WTC11 (cell line): ENCODE measurements around the gene SMARCA2. TPM values are rescaled to one million over a fixed set of nuclear protein-coding genes. Genes with fewer than 3 reads are reported as not detected.
A peak's percentile ranks its signal among the peaks of the same experiment; 100 is the strongest.

Experiments used
- ATAC-seq: fragments of 200-7000 bp; cut with Tn5 transposase; 2 replicates; pipeline ENCODE4 v1.10.0; 2021; ENCODE audit warnings: mild to moderate bottlenecking, moderate library complexity
- CTCF ChIA-PET: fragments of 300-600 bp; sonication (Branson Sonifier 250); formaldehyde crosslinking; loops from one replicate; lab custom pipeline; 2021; ENCODE audit warnings: antibody characterized with exemption; lab: Charles Lee
- POLR2A ChIA-PET: fragments of 350-600 bp; sonication (Branson Sonifier 250); formaldehyde crosslinking; loops from one replicate; lab custom pipeline; 2021; ENCODE audit warnings: antibody characterized with exemption; lab: Charles Lee
- DNase-seq: peaks from one replicate; pipeline ENCODE4 v3.0.0; 2021; ENCODE audit warnings: low spot score
- H3K27ac Mint-ChIP-seq: 2 replicates; pipeline ENCODE4 v1.8.0; 2021; ENCODE audit warnings: mixed read lengths
- H3K27me3 Mint-ChIP-seq: 2 replicates; pipeline ENCODE4 v1.8.0; 2021; ENCODE audit warnings: low read depth, mild to moderate bottlenecking, moderate library complexity, mixed read lengths
- H3K36me3 Mint-ChIP-seq: 2 replicates; pipeline ENCODE4 v1.8.0; 2021; ENCODE audit warnings: mixed read lengths
- H3K4me1 Mint-ChIP-seq: 2 replicates; pipeline ENCODE4 v1.8.0; 2022; ENCODE audit warnings: mixed read lengths
- H3K4me3 Mint-ChIP-seq: 2 replicates; pipeline ENCODE4 v1.8.0; 2021; ENCODE audit warnings: mild to moderate bottlenecking, moderate library complexity, mixed read lengths
- H3K9me3 Mint-ChIP-seq: 2 replicates; pipeline ENCODE4 v1.8.0; 2021; ENCODE audit warnings: mixed read lengths
- AR ChIP-seq: fragments of 250-450 bp; sonication (Bioruptor Pico); IDR thresholded peaks from 2 replicates; pipeline ENCODE4 v1.9.0; 2021; ENCODE audit warnings: mild to moderate bottlenecking
- ARID4B ChIP-seq: sonication (generic); formaldehyde crosslinking; IDR thresholded peaks from 2 replicates; pipeline ENCODE4 v1.8.0; 2023; ENCODE audit warnings: missing genetic modification reagents, mild to moderate bottlenecking, borderline replicate concordance
- CDX4 ChIP-seq: fragments of 250-450 bp; sonication (Bioruptor Pico); IDR thresholded peaks from 2 replicates; pipeline ENCODE4 v1.9.0; 2021; ENCODE audit warnings: moderate library complexity, mild to moderate bottlenecking, inconsistent platforms, borderline replicate concordance
- CREM ChIP-seq: sonication (generic); formaldehyde crosslinking; IDR thresholded peaks from 2 replicates; pipeline ENCODE4 v1.8.1; 2022; ENCODE audit warnings: mild to moderate bottlenecking, missing genetic modification reagents, moderate library complexity
- GABPB1 ChIP-seq: sonication (generic); formaldehyde crosslinking; IDR thresholded peaks from 2 replicates; pipeline ENCODE4 v1.8.1; 2023; ENCODE audit warnings: mild to moderate bottlenecking, missing genetic modification reagents
- IRF2 ChIP-seq: sonication (generic); formaldehyde crosslinking; IDR thresholded peaks from 2 replicates; pipeline ENCODE4 v1.8.0; 2022; ENCODE audit warnings: low read depth, missing genetic modification reagents, borderline replicate concordance
- KAT7 ChIP-seq: sonication (generic); formaldehyde crosslinking; IDR thresholded peaks from 2 replicates; pipeline ENCODE4 v1.8.1; 2023; ENCODE audit warnings: missing genetic modification reagents, mild to moderate bottlenecking, borderline replicate concordance
- NR1H2 ChIP-seq: sonication (generic); formaldehyde crosslinking; IDR thresholded peaks from 2 replicates; pipeline ENCODE4 v1.9.0; 2021; ENCODE audit warnings: mild to moderate bottlenecking, moderate library complexity, missing genetic modification reagents
- OVOL2 ChIP-seq: fragments of 250-450 bp; sonication (Bioruptor Pico); IDR thresholded peaks from 2 replicates; pipeline ENCODE4 v1.9.0; 2021; ENCODE audit warnings: mild to moderate bottlenecking, borderline replicate concordance
- TP53 ChIP-seq: sonication (generic); formaldehyde crosslinking; IDR thresholded peaks from 2 replicates; pipeline ENCODE4 v1.8.1; 2023; ENCODE audit warnings: mild to moderate bottlenecking, missing genetic modification reagents
- USF2 ChIP-seq: sonication (generic); formaldehyde crosslinking; IDR thresholded peaks from 2 replicates; pipeline ENCODE4 v1.8.1; 2023; ENCODE audit warnings: mild to moderate bottlenecking, missing genetic modification reagents, moderate library complexity
- ZBTB21 ChIP-seq: sonication (generic); formaldehyde crosslinking; IDR thresholded peaks from 2 replicates; pipeline ENCODE4 v1.8.1; 2023; ENCODE audit warnings: mild to moderate bottlenecking, missing genetic modification reagents, borderline replicate concordance
- ZMAT4 ChIP-seq: fragments of 250-450 bp; sonication (Bioruptor Pico); IDR thresholded peaks from 2 replicates; pipeline ENCODE4 v1.9.0; 2021; ENCODE audit warnings: mild to moderate bottlenecking
- ZNF219 ChIP-seq: sonication (generic); formaldehyde crosslinking; IDR thresholded peaks from 2 replicates; pipeline ENCODE4 v1.8.0; 2023; ENCODE audit warnings: missing genetic modification reagents, mild to moderate bottlenecking, borderline replicate concordance
- ZNF232 ChIP-seq: sonication (generic); formaldehyde crosslinking; IDR thresholded peaks from 2 replicates; pipeline ENCODE4 v1.8.0; 2022; ENCODE audit warnings: mild to moderate bottlenecking, missing genetic modification reagents
- ZNF263 ChIP-seq: sonication (generic); formaldehyde crosslinking; IDR thresholded peaks from 2 replicates; pipeline ENCODE4 v1.8.1; 2022; ENCODE audit warnings: low read depth, mild to moderate bottlenecking, moderate library complexity, missing genetic modification reagents
- ZNF423 ChIP-seq: fragments of 250-450 bp; sonication (Bioruptor Pico); IDR thresholded peaks from 2 replicates; pipeline ENCODE4 v2.1.2; 2022; ENCODE audit warnings: mild to moderate bottlenecking, moderate library complexity
- ZNF425 ChIP-seq: fragments of 250-450 bp; sonication (Bioruptor Pico); conservative IDR thresholded peaks from 2 replicates; pipeline ENCODE4 v1.9.0; 2021; ENCODE audit warnings: mild to moderate bottlenecking
- ZNF671 ChIP-seq: fragments of 250-450 bp; sonication (Bioruptor Pico); IDR thresholded peaks from 2 replicates; pipeline ENCODE4 v1.8.0; 2021; ENCODE audit warnings: mild to moderate bottlenecking
- total RNA-seq: library from RNA; stranded (reverse); gene quantifications from 3 replicates; pipeline ENCODE4 v1.2.3, GENCODE V29; 2021

Gene SMARCA2
- total RNA-seq, 1 experiment from 2014 or later: 20.3 TPM

- TF ChIP-seq ZMAT4 (CRISPR knock-in tag) (no peak), OVOL2 (no peak), CDX4 (CRISPR knock-in tag) (no peak)
Observed at GRCh38 chr9:2019723-2020122, 4.6 kb downstream of the SMARCA2 start (continued).

GRCh38 chr9:2021731-2022130 is 6.6 kb downstream of the SMARCA2 start:
- Mint-ChIP-seq H3K27ac (no peak overlapping the region), H3K4me3 (no peak overlapping the region), H3K27me3 (peaks cover 59% of the 10 kb centered on the region), H3K36me3 (no peaks in the 10 kb centered on the region), H3K9me3 (no peaks in the 10 kb centered on the region), H3K4me1 (peaks cover 70% of the 10 kb centered on the region)
- ATAC-seq (no peak), DNase-seq (no peak)
- POLR2A ChIA-PET: no interaction called here
- CTCF ChIA-PET: no interaction called here
- TF ChIP-seq TP53 (CRISPR knock-in tag): no peak

- Mint-ChIP-seq H3K4me3 (no peak overlapping the region), H3K27ac (no peak overlapping the region), H3K4me1 (peaks cover 72% of the 10 kb centered on the region), H3K36me3 (no peaks in the 10 kb centered on the region), H3K27me3 (peaks cover 54% of the 10 kb centered on the region), H3K9me3 (no peaks in the 10 kb centered on the region)
- DNase-seq: no peak
- ChIA-PET CTCF (no interaction called here), POLR2A (no interaction called here)
- TF ChIP-seq ZNF423 (no peak), ZNF671 (CRISPR knock-in tag) (no peak), ZNF232 (CRISPR knock-in tag) (no peak), ZNF263 (CRISPR knock-in tag) (no peak), IRF2 (no peak), ZNF219 (CRISPR knock-in tag) (no peak), KAT7 (CRISPR knock-in tag) (no peak), USF2 (CRISPR knock-in tag) (no peak)
- no peak for ATAC-seq
Observed at GRCh38 chr9:2022560-2022959, 7.4 kb downstream of the SMARCA2 start.

- Mint-ChIP-seq H3K27me3 (peaks cover 49% of the 10 kb centered on the region), H3K4me1 (peaks cover 69% of the 10 kb centered on the region), H3K4me3 (no peak overlapping the region), H3K27ac (no peak overlapping the region), H3K9me3 (no peaks in the 10 kb centered on the region), H3K36me3 (no peaks in the 10 kb centered on the region)
- POLR2A ChIA-PET: no interaction called here
- no peak for DNase-seq
- CTCF ChIA-PET: no interaction called here
- ATAC-seq: peak; percentile 31; the same call in 1 of the 2 replicates
- no peak for TF ChIP-seq ZNF219 (CRISPR knock-in tag)
- TF ChIP-seq CREM (CRISPR knock-in tag): no peak
- no peak for TF ChIP-seq ARID4B
- TF ChIP-seq AR: no peak
- no peak for TF ChIP-seq ZNF425 (CRISPR knock-in tag)
- no peak for TF ChIP-seq GABPB1 (CRISPR knock-in tag)
- TF ChIP-seq ZBTB21 (CRISPR knock-in tag): no peak
- TF ChIP-seq ZMAT4 (CRISPR knock-in tag): no peak
- TF ChIP-seq NR1H2: no peak
Observed at GRCh38 chr9:2023042-2023441, 7.9 kb downstream of the SMARCA2 start.
